Suprapubic skin (tissue), 4 donors: ENCODE results near the gene SMAD1. TPM values are rescaled to one million over a fixed set of nuclear protein-coding genes. Genes with fewer than 3 reads are reported as not detected.
"Not testable (repeated sequence)": the region's sequence is repeated elsewhere in the genome, so short reads cannot be mapped to it uniquely, and the experiment has no call there.

Experiments
- DNase-seq, 2 donors: peaks; one replicate each; pipeline ENCODE4 v3.0.0-alpha.2; 2019; ENCODE audit warnings: low spot score in 2 of 2
- H3K27ac ChIP-seq: fragments of 200-600 bp; sonication (generic); one replicate; pipeline ENCODE4 v1.5.1; 2019
- H3K27me3 ChIP-seq: fragments of 200-600 bp; sonication (generic); one replicate; pipeline ENCODE4 v1.5.1; 2019
- H3K36me3 ChIP-seq: fragments of 200-600 bp; sonication (generic); one replicate; pipeline ENCODE4 v1.5.1; 2019
- H3K4me1 ChIP-seq: fragments of 200-600 bp; sonication (generic); one replicate; pipeline ENCODE4 v1.5.1; 2019
- H3K4me3 ChIP-seq: fragments of 200-600 bp; sonication (generic); one replicate; pipeline ENCODE4 v1.5.1; 2019; ENCODE audit warnings: mild to moderate bottlenecking
- H3K9me3 ChIP-seq: fragments of 200-600 bp; sonication (generic); one replicate; pipeline ENCODE4 v1.5.1; 2019
- EP300 ChIP-seq: sonication (generic); formaldehyde crosslinking; IDR thresholded peaks from one replicate; pipeline ENCODE4 v1.6.1; 2017; ENCODE audit warnings: antibody characterized with exemption
- POLR2A ChIP-seq, 2 donors: fragments of 450-650 bp; IDR thresholded peaks; one replicate each; pipeline ENCODE4 v1.6.1; 2017; ENCODE audit warnings: antibody characterized with exemption in 2 of 2, mild to moderate bottlenecking in 2 of 2, moderate library complexity in 2 of 2
- POLR2AphosphoS5 ChIP-seq, 3 donors: sonication (generic); formaldehyde crosslinking; IDR thresholded peaks; one replicate each; pipeline ENCODE4 v1.6.1; 2017; ENCODE audit warnings: antibody characterized with exemption in 3 of 3
- WGBS: methylation state at CpG from one replicate; pipeline ENCODE4 v1.1.5; 2018; 5-methylcytosine and 5-hydroxymethylcytosine counted together
- total RNA-seq, 4 donors: library from RNA; depleted of rRNA; stranded (reverse); fragments of >200 nt; gene quantifications; one replicate each; pipeline ENCODE4 v1.1.0, GENCODE V29; 2016
- TF ChIP-seq, protein P1 (sequence below), 2 donors: fragments of 200-600 bp in 1 of 2; fragments of 450-650 bp in 1 of 2; sonication (generic) in 1 of 2; IDR thresholded peaks; one replicate each; pipeline ENCODE4 v1.5.1; 2016 to 2019; ENCODE audit warnings: antibody characterized with exemption in 2 of 2, mild to moderate bottlenecking in 1 of 2, moderate library complexity in 1 of 2

Gene SMAD1
- total RNA-seq, 4 donors from 2014 or later: 38.0 to 61.7 (median 55.9) TPM

DNA sequence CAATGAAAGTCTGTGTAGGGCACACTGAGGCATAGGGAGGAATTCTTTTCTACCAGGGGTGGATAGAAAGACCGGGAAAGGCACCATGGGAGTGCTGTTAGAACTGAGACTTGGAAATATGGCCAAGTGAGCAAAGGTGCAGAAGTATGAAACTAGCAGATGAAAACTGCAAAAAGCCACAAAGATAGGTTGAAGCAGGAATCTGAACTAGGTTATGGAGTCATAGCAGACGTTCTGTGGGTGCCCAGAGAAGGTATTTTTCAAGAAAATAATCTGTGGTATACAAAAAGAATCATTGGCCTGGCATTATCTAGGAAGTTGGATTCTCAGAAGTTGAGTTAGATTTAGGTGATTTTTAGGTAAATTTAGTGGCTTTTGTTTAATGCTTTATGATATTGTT is 48.5 kb downstream of the SMAD1 start:
- Histone ChIP-seq H3K9me3 (no peaks in the 10 kb centered on the region), H3K36me3 (no peaks in the 10 kb centered on the region), H3K27ac (no peak overlapping the region), H3K4me1 (peaks cover 12% of the 10 kb centered on the region), H3K27me3 (no peaks in the 10 kb centered on the region), H3K4me3 (no peak overlapping the region)
- no peak for DNase-seq
- WGBS: 78% methylated on average over 2 of the region's 2 CpGs
- TF ChIP-seq EP300 (no peak), POLR2AphosphoS5 (IDR thresholded peaks at IDR 0.05) (no peak), POLR2A (IDR thresholded peaks at IDR 0.05) (no peak)
- TF ChIP-seq, protein P1, sequence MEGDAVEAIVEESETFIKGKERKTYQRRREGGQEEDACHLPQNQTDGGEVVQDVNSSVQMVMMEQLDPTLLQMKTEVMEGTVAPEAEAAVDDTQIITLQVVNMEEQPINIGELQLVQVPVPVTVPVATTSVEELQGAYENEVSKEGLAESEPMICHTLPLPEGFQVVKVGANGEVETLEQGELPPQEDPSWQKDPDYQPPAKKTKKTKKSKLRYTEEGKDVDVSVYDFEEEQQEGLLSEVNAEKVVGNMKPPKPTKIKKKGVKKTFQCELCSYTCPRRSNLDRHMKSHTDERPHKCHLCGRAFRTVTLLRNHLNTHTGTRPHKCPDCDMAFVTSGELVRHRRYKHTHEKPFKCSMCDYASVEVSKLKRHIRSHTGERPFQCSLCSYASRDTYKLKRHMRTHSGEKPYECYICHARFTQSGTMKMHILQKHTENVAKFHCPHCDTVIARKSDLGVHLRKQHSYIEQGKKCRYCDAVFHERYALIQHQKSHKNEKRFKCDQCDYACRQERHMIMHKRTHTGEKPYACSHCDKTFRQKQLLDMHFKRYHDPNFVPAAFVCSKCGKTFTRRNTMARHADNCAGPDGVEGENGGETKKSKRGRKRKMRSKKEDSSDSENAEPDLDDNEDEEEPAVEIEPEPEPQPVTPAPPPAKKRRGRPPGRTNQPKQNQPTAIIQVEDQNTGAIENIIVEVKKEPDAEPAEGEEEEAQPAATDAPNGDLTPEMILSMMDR (IDR thresholded peaks at IDR 0.05): no peak

DNA sequence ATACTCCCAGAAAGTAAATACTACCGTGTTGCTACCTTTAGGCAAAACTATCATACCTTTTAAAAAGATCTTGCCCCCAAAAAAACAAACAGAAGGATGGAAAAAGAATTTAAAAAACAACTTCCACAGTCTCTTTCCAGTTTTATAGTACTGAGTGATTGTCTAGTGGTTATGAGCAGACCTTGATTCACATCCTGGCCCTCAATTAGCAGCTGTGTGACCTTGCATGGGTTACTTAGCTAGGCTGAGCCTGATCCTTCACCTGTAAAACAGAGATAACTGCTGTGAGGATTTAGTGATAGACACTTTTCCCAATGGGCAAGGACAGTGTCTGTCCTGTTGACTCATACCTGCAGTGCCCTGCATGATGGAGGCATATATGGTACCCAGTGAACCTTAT is 49.0 kb downstream of the SMAD1 start:
- Histone ChIP-seq H3K27ac (no peak overlapping the region), H3K4me1 (peaks cover 7% of the 10 kb centered on the region), H3K4me3 (no peak overlapping the region), H3K27me3 (no peaks in the 10 kb centered on the region), H3K9me3 (no peaks in the 10 kb centered on the region), H3K36me3 (no peaks in the 10 kb centered on the region)
- TF ChIP-seq, protein P1 (IDR thresholded peaks at IDR 0.05): no peak
- TF ChIP-seq POLR2AphosphoS5 (IDR thresholded peaks at IDR 0.05): no peak
- no peak for TF ChIP-seq POLR2A (IDR thresholded peaks at IDR 0.05)
- TF ChIP-seq EP300: no peak
- 75% methylated on average over 1 of the region's 1 CpG for WGBS
- DNase-seq: no peak

DNA sequence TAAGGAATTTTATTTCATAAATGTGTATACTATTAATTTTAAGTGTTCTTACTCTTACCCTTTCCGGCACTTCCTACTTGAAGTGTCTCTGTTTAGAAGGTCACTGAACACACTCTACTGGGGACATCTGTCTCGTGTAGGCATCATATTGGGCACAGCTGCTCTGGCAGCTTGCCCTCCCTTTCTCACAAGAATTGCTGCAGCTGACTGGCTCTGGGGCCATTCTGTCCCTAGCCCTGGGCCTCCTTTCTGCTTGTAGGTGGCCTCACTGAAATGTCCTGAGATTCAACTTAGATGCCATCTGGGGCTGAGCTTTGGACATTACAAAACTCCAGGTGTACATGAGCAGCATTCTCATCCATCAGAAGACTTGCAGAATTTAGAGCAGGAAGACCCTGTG is 49.6 kb downstream of the SMAD1 start:
- no peak overlapping the region for H3K4me3 ChIP-seq
- DNase-seq: no peak
- H3K36me3 ChIP-seq: no peaks in the 10 kb centered on the region
- 59% methylated on average over 2 of the region's 2 CpGs for WGBS
- H3K27me3 ChIP-seq: no peaks in the 10 kb centered on the region
- TF ChIP-seq, protein P1 (IDR thresholded peaks at IDR 0.05): no peak
- TF ChIP-seq POLR2A (IDR thresholded peaks at IDR 0.05): no peak
- no peak for TF ChIP-seq POLR2AphosphoS5 (IDR thresholded peaks at IDR 0.05)
- no peak for TF ChIP-seq EP300
- H3K4me1 ChIP-seq: peaks cover 7% of the 10 kb centered on the region
- H3K9me3 ChIP-seq: no peaks in the 10 kb centered on the region
- H3K27ac ChIP-seq: no peak overlapping the region

DNA sequence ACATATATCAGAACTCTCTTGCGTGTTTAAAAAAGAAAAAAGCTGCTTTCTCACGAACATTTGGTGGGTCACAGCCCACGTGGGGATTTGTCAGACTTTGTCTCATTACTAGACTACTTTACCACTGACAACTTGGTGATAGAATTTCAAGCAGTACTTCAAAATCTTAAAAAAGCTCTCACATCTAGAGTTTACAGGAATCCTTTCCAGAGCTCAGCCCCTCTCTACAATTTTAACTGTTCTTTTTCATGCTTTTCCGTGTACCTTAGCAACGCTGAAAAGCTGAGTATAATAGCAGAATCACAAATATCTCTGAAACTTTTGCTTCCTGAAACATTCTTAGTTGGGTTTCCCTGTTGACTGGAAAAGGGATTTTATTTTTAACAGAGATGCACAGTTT is 50.2 kb downstream of the SMAD1 start:
- no peak overlapping the region for H3K27ac ChIP-seq
- no peak for DNase-seq
- 80% methylated on average over 5 of the region's 5 CpGs for WGBS
- no peak overlapping the region for H3K4me3 ChIP-seq
- TF ChIP-seq POLR2AphosphoS5 (IDR thresholded peaks at IDR 0.05) (no peak), POLR2A (IDR thresholded peaks at IDR 0.05) (no peak)
- H3K4me1 ChIP-seq: peaks cover 7% of the 10 kb centered on the region
- no peaks in the 10 kb centered on the region for H3K9me3 ChIP-seq
- H3K27me3 ChIP-seq: no peaks in the 10 kb centered on the region
- no peaks in the 10 kb centered on the region for H3K36me3 ChIP-seq

DNA sequence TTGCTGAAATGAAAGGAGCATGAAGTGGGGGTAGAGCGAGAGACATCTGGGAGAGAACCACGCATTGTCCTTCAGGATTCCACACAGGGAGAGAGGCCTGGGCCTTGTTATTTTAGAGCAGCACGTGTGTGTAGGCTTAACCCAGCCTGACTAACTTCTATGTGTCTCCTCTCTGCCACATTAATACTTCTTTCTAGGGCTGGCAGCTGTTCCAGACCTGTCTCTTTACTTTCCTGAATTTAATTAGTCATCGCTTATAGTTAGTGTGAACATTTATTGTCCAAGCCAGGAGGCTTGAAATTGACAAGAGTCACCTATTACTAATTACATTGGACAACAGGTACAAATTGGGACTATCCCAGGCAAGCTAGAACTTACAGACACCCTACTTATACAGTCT is 51.3 kb downstream of the SMAD1 start:
- Histone ChIP-seq H3K4me3 (no peak overlapping the region), H3K27me3 (no peaks in the 10 kb centered on the region), H3K9me3 (no peaks in the 10 kb centered on the region), H3K27ac (no peak overlapping the region), H3K36me3 (no peaks in the 10 kb centered on the region), H3K4me1 (peaks cover 13% of the 10 kb centered on the region)
- 55% methylated on average over 4 of the region's 4 CpGs for WGBS
- no peak for DNase-seq
- TF ChIP-seq, protein P1 (IDR thresholded peaks at IDR 0.05): no peak
- TF ChIP-seq POLR2A (IDR thresholded peaks at IDR 0.05) (no peak), EP300 (no peak), POLR2AphosphoS5 (IDR thresholded peaks at IDR 0.05) (no peak)

DNA sequence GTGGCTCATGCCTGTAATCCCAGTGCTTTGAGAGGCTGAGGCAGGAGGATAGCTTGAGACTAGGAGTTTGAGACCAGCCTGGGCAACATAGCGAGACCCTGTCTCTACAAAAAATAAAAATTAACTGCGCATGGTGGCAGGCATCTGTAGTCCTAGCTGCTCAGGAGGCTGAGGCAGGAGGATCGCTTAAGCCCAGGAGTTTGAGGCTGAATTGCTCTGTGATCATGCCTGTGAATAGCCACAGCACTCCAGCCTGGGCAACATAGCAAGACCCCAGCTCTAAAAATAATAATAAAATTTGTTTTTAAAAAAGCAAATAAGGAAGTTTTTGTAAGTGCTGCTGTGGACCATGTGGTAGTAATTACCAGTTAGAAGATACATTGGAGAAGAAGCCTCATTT is 51.8 kb downstream of the SMAD1 start:
- not testable (repeated sequence) for H3K4me3 ChIP-seq, H3K27ac ChIP-seq, H3K9me3 ChIP-seq, H3K36me3 ChIP-seq, H3K27me3 ChIP-seq, DNase-seq
- 91% methylated on average over 3 of the region's 3 CpGs for WGBS
- H3K4me1 ChIP-seq: peaks cover 13% of the 10 kb centered on the region
